ENCODE measurements around the gene ZDHHC18.

DNA sequence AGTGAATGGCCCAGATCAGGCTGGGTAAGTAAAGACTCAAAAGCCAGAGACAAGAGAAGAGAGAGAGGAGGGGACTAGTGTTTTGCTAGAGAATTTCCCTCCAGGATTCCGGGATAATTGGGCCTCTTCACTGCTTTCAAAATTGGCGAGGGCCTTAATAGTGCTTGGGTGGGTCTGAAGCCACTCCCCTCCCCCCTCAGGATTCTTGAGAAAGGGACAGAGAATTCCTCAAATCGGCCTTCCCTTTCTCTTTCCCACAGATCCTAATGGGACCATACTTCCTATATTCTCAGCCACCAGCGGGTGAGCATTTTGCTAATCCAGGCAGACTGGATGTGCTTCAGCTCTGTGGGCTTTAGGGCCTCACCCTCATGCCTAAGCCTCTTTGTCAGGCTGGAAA, 48.4 kb downstream of the ZDHHC18 start:
- TF ChIP-seq, protein P1, sequence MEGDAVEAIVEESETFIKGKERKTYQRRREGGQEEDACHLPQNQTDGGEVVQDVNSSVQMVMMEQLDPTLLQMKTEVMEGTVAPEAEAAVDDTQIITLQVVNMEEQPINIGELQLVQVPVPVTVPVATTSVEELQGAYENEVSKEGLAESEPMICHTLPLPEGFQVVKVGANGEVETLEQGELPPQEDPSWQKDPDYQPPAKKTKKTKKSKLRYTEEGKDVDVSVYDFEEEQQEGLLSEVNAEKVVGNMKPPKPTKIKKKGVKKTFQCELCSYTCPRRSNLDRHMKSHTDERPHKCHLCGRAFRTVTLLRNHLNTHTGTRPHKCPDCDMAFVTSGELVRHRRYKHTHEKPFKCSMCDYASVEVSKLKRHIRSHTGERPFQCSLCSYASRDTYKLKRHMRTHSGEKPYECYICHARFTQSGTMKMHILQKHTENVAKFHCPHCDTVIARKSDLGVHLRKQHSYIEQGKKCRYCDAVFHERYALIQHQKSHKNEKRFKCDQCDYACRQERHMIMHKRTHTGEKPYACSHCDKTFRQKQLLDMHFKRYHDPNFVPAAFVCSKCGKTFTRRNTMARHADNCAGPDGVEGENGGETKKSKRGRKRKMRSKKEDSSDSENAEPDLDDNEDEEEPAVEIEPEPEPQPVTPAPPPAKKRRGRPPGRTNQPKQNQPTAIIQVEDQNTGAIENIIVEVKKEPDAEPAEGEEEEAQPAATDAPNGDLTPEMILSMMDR (IDR thresholded peaks at IDR 0.05) = no peak
- no peak for TF ChIP-seq ZFX (IDR thresholded peaks at IDR 0.05; ENCODE audit: borderline replicate concordance)
